ENCODE results near the gene TMBIM6.

DNA sequence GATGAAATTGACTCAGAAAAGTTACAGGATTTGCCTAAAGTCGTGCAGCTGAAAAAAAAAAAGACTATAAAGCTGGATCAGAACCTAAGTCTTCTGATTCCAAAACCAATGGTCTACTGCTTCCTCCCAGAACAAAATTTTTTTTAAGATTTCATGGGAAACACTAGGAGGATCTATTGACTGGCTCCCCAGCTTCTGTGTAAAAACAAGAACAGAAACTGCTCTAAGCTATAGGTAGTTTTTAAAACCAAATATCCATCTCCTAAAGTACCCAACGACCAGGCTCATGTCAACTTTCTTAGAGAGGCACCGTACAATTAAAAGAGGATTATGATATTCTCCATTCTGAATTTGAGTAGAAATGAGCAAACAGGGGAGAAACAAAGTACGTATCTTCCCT is 43.5 kb upstream of the TMBIM6 start:
- TF ChIP-seq, protein P1, sequence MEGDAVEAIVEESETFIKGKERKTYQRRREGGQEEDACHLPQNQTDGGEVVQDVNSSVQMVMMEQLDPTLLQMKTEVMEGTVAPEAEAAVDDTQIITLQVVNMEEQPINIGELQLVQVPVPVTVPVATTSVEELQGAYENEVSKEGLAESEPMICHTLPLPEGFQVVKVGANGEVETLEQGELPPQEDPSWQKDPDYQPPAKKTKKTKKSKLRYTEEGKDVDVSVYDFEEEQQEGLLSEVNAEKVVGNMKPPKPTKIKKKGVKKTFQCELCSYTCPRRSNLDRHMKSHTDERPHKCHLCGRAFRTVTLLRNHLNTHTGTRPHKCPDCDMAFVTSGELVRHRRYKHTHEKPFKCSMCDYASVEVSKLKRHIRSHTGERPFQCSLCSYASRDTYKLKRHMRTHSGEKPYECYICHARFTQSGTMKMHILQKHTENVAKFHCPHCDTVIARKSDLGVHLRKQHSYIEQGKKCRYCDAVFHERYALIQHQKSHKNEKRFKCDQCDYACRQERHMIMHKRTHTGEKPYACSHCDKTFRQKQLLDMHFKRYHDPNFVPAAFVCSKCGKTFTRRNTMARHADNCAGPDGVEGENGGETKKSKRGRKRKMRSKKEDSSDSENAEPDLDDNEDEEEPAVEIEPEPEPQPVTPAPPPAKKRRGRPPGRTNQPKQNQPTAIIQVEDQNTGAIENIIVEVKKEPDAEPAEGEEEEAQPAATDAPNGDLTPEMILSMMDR (IDR thresholded peaks at IDR 0.05), result no peak
- no peak for TF ChIP-seq POLR2AphosphoS5 (IDR thresholded peaks at IDR 0.05)
